HG03520 (cell line): ENCODE results near the gene RARG.
A peak's percentile ranks its signal among the peaks of the same experiment; 100 is the strongest.

ENCODE experiments used
- ATAC-seq: cut with Tn5 transposase; IDR thresholded peaks from one replicate; pipeline ENCODE4 v1.9.1; 2021; ENCODE audit warnings: mild to moderate bottlenecking, moderate library complexity; ENCODE audit not compliant: unreplicated experiment

RARG gene

GRCh38 chr12:53231921-53232645 lies at the start of gene RARG:
RARG (minus strand) TSS chr12:53232209; CDS start chr12:53227545, 4,664 bp downstream.
- ATAC-seq, result no peak

- no peak for ATAC-seq
These were observed 48.0 kb upstream of the RARG start for GRCh38 chr12:53279888-53280498.

- no peak for ATAC-seq
These were observed 47.4 kb upstream of the RARG start for GRCh38 chr12:53279283-53279869.

- ATAC-seq, result no peak
These were observed 46.0 kb upstream of the RARG start for GRCh38 chr12:53277981-53278380.

GRCh38 chr12:53276511-53276910 lies 44.5 kb upstream of the RARG start:
- ATAC-seq, result no peak

GRCh38 chr12:53274445-53274844 lies 42.4 kb upstream of the RARG start:
- no peak for ATAC-seq

- ATAC-seq, result no peak
These were observed 36.9 kb upstream of the RARG start for GRCh38 chr12:53268630-53269562.

- peak; percentile 77 for ATAC-seq
These were observed 36.1 kb upstream of the RARG start, which contains the start of gene ESPL1 for GRCh38 chr12:53267999-53268629. ESPL1 (plus strand) TSS chr12:53268299; CDS start chr12:53268767, 468 bp downstream.

GRCh38 chr12:53267306-53267998 lies 35.4 kb upstream of the RARG start:
- no peak for ATAC-seq

GRCh38 chr12:53265783-53266182 lies 33.8 kb upstream of the RARG start:
- ATAC-seq, result no peak

- no peak for ATAC-seq
These were observed 27.9 kb upstream of the RARG start for GRCh38 chr12:53259891-53260290.

GRCh38 chr12:53258541-53259539 lies 26.8 kb upstream of the RARG start:
- ATAC-seq, result no peak

GRCh38 chr12:53255996-53256395 lies 24.0 kb upstream of the RARG start:
- no peak for ATAC-seq

GRCh38 chr12:53254816-53255545 lies 23.0 kb upstream of the RARG start:
- ATAC-seq, result no peak

- no peak for ATAC-seq
These were observed 21.3 kb upstream of the RARG start for GRCh38 chr12:53253298-53253697.

GRCh38 chr12:53252349-53252916 lies 20.4 kb upstream of the RARG start:
- ATAC-seq, result no peak

- ATAC-seq, result peak; percentile 74
These were observed 19.7 kb upstream of the RARG start for GRCh38 chr12:53251477-53252348.
